Brain microvascular endothelial cell (primary cell): Measurements from ENCODE around the gene ATP9B.

ENCODE experiments used
- DNase-seq: peaks from one replicate; pipeline ENCODE4 v3.0.0-alpha.2; 2020
- H3K27ac ChIP-seq: fragments of 250-450 bp; sonication (Bioruptor Pico); 2 replicates; pipeline ENCODE4 v1.5.1; 2020; ENCODE audit warnings: mild to moderate bottlenecking, moderate library complexity
- H3K27me3 ChIP-seq: fragments of 250-450 bp; sonication (Bioruptor Pico); replicated peaks from 2 replicates; pipeline ENCODE4 v1.5.1; 2020; ENCODE audit warnings: mild to moderate bottlenecking
- H3K36me3 ChIP-seq: fragments of 250-450 bp; sonication (Bioruptor Pico); replicated peaks from 2 replicates; pipeline ENCODE4 v1.5.1; 2020; ENCODE audit warnings: mild to moderate bottlenecking
- H3K4me3 ChIP-seq: 2 replicates; pipeline ENCODE4 v1.5.1; 2011; ENCODE audit warnings: low read depth, mild to moderate bottlenecking, control low read depth, low read length, moderate library complexity
- CTCF ChIP-seq: IDR thresholded peaks from 2 replicates; pipeline ENCODE4 v1.5.1; 2011; ENCODE audit warnings: low read depth, mild to moderate bottlenecking, moderate library complexity, low read length, control low read depth, inconsistent platforms; ENCODE audit errors: missing control alignments
- in situ Hi-C: cut with HindIII; loops from 2 replicates; pipeline ENCODE4 v1.10.0; 2017; ENCODE audit warnings: low sequenced_read_pairs, low pct_ligation_motif_present

Gene ATP9B

GRCh38 chr18:79406708-79407107 is 337.5 kb downstream of the ATP9B start:
- no peak for DNase-seq
- no peak for TF ChIP-seq CTCF
- no peak overlapping the region for H3K4me3 ChIP-seq
- no peak overlapping the region for H3K27ac ChIP-seq
- no peaks in the 10 kb centered on the region for H3K36me3 ChIP-seq
- H3K27me3 ChIP-seq: peaks cover 4% of the 10 kb centered on the region
- in situ Hi-C loops: no loop called here

GRCh38 chr18:79409313-79409712 is 340.1 kb downstream of the ATP9B start:
- H3K36me3 ChIP-seq: no peaks in the 10 kb centered on the region
- in situ Hi-C loops: no loop called here

GRCh38 chr18:79410171-79410641 is 341.0 kb downstream of the ATP9B start:
- in situ Hi-C loops: no loop called here
- Histone ChIP-seq H3K27ac (no peak overlapping the region), H3K4me3 (no peak overlapping the region), H3K36me3 (no peaks in the 10 kb centered on the region), H3K27me3 (peaks cover 2% of the 10 kb centered on the region)
- no peak for DNase-seq
- TF ChIP-seq CTCF: no peak

More at GRCh38 chr18:79409313-79409712, 340.1 kb downstream of the ATP9B start:
- DNase-seq: no peak
- Histone ChIP-seq H3K27me3 (peaks cover 4% of the 10 kb centered on the region), H3K27ac (no peak overlapping the region), H3K4me3 (no peak overlapping the region)
- no peak for TF ChIP-seq CTCF

GRCh38 chr18:79410731-79411613 is 341.8 kb downstream of the ATP9B start:
- H3K36me3 ChIP-seq: no peaks in the 10 kb centered on the region

GRCh38 chr18:79411614-79412526 is 342.7 kb downstream of the ATP9B start:
- H3K27ac ChIP-seq: no peak overlapping the region
- H3K4me3 ChIP-seq: no peak overlapping the region
- no peak for DNase-seq
- H3K36me3 ChIP-seq: no peaks in the 10 kb centered on the region
- no peak for TF ChIP-seq CTCF
- peaks cover 2% of the 10 kb centered on the region for H3K27me3 ChIP-seq
- in situ Hi-C loops: no loop called here

More at GRCh38 chr18:79410731-79411613, 341.8 kb downstream of the ATP9B start:
- H3K27me3 ChIP-seq: peaks cover 2% of the 10 kb centered on the region
- no peak overlapping the region for H3K4me3 ChIP-seq
- no peak for DNase-seq
- H3K27ac ChIP-seq: no peak overlapping the region
- in situ Hi-C loops: no loop called here
- no peak for TF ChIP-seq CTCF
